ENCODE data around the gene ID2.

ID2 gene

GRCh38 chr2:8648441-8649213 is 33.2 kb upstream of the ID2 start:
- no peak for DNase-seq

DNA sequence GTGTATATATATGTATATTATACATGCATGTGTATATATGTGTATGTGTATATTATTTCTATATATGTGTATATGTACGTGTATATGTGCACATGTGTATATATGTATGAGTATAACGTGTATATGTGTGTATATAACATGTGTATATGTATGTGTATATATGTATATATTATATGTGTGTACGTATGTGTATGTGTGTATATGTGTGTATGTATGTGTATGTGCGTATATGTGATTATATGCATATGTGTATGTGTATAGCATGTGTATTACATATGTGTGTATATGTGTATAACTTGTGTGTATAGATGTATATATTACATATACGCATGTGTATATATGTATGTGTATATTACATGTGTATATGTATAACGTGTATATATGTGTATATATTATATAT is 32.1 kb upstream of the ID2 start:
- no peak for DNase-seq

DNA sequence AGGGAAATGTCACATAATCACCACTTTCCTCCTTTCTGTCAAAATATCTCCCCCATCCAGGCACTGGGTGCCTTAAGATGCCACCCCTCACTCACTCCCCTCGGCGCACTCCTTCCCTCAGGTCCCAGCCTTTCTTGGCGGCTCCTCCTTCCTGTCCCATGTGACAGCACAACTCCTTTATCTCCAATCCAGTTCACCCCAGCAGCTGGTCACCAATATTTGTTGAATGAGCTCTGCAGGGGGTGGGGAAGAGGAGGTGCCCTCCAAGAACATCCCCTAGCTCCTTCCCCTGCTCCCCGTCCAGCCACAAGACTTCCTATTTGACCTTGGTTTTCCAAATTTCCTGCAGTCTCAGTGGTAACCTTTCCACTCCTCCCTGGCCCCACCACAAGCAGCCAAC is 31.6 kb upstream of the ID2 start:
- no peak for DNase-seq

DNA sequence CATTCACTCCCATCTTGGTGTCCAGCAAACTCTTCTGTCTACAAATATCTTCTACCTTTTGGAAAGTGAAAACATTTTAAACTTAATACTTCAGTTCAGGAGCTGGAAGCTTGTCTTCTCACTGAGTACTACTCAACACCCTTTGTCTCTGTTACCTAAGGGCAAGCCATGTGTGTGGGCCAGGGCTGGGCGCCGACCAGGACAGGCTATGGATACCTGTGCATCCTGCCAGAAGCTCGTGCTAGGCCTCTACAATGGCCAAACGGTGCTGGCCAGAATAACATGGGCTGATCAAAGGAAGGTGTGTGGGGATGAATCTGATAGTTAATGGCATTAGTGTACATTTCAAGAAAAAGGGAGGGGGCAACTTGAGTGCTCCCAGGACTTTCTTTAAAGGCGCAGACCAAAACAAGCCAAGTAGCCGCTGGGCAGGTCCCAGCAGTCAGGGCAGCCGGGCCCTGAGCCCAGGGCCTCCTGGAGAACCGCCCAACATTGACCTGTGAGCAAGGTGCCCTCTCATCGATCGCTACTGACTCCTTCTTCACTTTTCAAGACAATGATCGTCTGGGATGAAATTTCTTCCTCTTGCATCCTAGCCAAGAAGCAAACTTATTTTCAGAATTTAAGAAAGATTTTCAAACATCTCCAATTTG is 29.0 kb upstream of the ID2 start:
- DNase-seq = no peak

DNA sequence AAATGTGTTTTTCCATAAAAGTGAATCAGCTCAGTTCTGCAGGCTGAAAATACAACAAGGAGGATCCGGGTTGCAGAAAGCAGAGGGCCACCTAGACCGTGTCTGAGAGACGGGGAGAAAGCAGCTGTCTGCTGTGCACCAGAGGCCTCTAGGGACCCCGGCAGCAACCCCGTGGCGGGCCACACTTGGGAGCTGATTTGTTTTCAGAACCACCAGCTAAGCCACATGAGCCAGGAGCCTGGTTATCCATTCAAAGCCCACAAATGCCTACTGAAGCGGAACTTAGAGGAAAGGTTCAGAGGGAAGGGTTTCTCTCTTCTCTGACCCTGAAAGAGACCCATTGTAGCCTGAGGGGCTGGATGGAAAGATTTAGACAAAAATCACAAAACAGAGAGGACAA is 28.4 kb upstream of the ID2 start:
- no peak for DNase-seq

- DNase-seq = no peak
Observed at GRCh38 chr2:8654041-8654440, 27.8 kb upstream of the ID2 start.

GRCh38 chr2:8654483-8654882 is 27.4 kb upstream of the ID2 start:
- no peak for DNase-seq

DNA sequence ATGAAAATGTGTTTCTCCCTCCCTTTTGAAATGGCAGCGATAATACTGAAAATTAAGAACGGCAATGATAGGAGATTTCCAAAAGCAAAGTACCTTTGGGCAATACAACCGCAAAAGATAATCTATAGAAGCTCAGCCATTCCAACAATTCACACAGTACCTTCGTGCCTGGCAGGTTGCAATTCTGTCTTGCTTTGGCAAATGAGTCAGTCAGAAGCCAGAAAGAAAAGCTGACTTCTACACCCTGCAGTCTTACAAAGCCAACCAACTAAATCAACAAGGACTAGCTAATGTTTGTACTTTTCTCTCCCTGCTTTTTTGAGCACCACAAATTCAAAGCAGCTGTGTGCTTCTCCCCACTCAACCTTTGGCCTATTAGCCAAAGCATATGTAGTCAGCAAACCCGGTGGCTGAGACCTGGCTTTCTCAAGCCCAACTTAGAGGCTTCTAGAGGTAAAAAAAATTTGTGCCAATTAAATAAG is 25.7 kb upstream of the ID2 start:
- no peak for DNase-seq

- no peak for DNase-seq
Observed at GRCh38 chr2:8656811-8657210, 25.0 kb upstream of the ID2 start.

- DNase-seq = no peak
Observed at GRCh38 chr2:8657423-8658062, 24.3 kb upstream of the ID2 start.

DNA sequence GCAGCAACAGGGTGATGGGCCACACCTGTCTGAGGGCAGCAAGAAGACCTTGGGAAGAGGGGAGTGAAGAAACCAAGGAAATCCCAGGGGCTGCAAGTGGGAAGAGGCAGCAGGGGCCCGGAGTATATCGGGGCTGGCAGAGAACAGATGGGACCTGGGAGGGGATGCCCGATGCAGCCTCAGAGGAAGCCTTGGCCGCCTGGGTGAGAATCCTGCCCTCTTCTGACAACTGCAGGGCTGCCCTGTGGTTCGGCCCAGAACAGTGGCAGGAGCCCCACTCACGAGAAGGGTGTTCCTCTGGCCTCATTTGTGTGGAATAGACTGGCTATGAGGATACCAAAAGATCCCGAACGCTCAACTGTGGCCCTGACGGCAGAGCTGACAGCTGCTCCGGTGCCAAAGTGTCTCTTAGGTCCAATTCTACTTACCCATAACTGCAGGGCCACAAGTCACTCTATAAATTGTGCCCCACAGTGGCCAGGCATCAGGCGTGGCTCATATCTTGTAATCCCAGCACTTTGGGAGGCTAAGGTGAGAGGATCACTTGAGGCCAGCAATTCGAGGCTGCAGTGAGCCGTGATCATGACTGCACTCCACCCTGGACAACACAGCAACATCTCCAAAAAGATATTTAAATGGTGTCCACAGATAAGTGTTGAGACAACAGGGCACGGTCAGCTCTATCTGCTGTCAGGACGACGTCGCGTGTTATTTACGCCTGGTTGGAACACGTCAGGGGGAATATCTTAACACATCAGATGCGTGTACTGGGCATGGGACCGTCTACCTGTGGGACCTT is 23.6 kb upstream of the ID2 start:
- no peak for DNase-seq

DNA sequence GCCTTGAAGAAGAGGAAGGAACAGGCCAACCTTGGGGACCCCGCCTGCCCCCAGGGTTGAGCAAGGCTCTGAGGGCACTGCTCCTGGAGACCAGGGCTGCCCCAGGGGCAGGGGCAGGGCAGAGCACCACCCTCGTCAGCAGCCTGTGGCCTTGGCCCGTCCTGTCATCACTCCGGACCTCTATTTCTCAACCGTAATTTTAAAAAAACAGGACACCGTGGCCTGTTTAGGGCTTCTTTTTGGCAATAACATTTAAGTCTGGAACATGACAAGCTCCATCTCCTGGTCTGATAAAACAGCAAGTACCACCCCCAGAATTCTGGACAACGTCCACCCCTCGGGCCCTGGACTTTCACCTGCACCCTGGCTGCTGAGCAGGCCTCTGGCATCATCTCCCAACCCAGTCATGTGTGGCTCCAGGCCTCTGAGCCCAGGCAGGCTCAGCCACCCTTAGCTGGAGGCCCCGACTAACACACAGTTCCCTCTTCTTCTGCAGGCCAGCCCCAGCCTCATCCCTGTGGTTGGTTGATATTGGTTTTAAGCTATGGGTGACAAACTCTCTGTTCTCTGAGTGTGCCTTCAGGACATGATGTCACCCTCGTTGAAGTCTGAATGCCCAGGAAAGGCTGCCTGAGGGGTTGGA is 22.6 kb upstream of the ID2 start:
- DNase-seq = no peak

DNA sequence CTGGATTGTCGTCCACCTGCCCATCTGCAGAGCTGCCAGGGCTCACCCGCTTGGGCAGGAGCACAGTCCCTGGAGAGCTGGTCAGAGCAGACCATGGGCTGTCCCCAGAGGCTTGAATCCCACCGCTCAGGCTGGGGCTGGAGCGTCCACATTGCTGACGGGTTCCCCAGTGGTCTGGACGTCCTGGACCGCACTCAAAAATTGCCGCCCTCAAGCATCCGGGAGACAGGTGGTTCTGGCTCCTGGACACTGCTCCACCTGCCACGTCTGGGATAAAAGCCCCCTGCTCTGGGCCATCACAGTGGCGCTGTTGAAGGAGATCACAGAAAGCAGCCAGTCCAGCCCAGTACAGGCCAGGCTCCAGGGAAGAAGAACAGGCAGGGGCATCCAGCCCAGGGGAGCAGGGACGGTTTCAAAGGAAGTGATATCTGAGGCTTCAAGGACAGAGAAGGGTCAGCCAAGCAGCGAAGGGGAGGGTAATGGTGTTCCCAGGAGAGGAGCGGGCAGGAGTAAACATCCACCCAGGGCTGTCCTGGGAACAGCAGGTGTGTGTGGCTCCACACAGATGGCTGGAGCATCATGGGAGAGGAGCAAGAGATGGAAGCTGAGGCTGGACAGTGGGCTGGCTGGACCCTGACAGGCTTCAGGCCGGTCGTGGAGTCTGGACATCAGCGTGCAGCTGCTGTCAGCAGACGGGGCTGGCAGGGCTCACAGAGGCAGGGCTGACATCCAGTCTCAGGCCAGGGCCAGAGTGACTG is 21.9 kb upstream of the ID2 start:
- DNase-seq = no peak

- no peak for DNase-seq
Observed at GRCh38 chr2:8661235-8661634, 20.6 kb upstream of the ID2 start.

GRCh38 chr2:8661736-8662135 is 20.1 kb upstream of the ID2 start:
- no peak for DNase-seq

- no peak for DNase-seq
Observed at GRCh38 chr2:8662239-8662879, 19.5 kb upstream of the ID2 start.

GRCh38 chr2:8663997-8664396 is 17.9 kb upstream of the ID2 start:
- DNase-seq = no peak

DNA sequence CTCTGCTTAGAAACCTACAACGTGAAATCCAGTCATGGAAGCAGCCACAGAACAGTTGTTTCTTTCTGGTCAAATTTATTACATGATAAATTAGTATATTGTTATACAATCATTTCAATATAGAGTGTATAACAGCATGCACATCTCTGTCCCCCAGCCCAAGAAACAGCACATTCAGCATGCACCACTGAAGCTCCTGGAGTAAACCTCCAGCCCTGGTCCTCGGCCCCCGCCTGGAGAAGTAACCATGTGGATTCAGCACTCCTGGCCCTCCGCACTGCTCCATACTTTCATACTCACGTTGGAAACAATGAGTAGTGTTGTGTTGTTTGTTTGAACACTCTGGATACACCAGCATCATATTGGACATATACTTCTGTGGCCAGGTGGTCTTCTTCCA is 15.3 kb upstream of the ID2 start:
- DNase-seq = no peak

DNA sequence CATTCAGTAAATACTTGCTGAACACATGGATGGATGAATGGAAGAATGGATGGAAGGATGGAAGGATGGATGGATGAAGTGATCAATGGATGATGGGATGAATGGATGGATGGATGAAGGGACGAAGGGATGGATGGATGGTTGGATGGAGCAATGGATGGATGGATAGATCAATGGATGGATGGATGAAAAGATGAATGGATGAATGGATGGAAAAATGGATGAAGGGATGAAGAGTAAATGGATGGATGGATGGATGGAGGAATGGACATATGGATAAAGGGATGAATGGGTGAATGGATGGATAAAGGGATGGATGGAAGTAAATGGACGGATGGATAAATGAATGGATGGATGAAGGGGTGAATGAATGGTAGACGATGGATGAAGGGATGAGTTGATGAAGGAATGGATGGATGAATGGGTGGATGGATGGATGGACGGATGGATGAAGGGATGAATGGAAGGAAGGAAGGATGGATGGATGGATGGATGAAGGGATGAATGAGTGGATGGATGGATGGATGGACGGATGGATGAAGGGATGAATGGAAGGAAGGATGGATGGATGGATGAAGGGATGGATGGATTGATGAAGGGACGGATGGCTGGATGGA is 13.9 kb upstream of the ID2 start:
- DNase-seq = no peak

GRCh38 chr2:8669157-8669817 is 12.6 kb upstream of the ID2 start:
- DNase-seq = no peak
